IMR-90 (cell line): ENCODE results near the gene PVALEF. TPM values are rescaled to one million over a fixed set of nuclear protein-coding genes. Genes with fewer than 3 reads are reported as not detected.

Source experiments
- ATAC-seq: fragments of 200-7000 bp; cut with Tn5 transposase; 2 replicates; pipeline ENCODE4 v1.9.1; 2020; ENCODE audit warnings: low read depth, mild to moderate bottlenecking, moderate library complexity
- BruUV-seq: library from RNA; stranded (reverse); fragments of 400-500 nt; replicated peaks from 2 replicates; lab custom pipeline; 2021; lab: Mats Ljungman, UMichigan
- CTCF ChIA-PET: fragments of 300-600 bp; formaldehyde crosslinking; extraction: SDS; loops from one replicate; lab custom pipeline; 2021; ENCODE audit warnings: antibody characterized with exemption; lab: Yijun Ruan, JAX
- POLR2A ChIA-PET: fragments of 300-600 bp; sonication (Branson Sonifier 250); formaldehyde crosslinking; loops from one replicate; lab custom pipeline; 2022; ENCODE audit warnings: antibody characterized with exemption; ENCODE audit not compliant: unreplicated experiment; lab: Charles Lee
- DNase-seq: peaks from one replicate; pipeline ENCODE4 v3.0.0; 2013
- H2AFZ ChIP-seq: replicated peaks from 2 replicates; pipeline ENCODE3; 2013; ENCODE audit warnings: low read length, mild to moderate bottlenecking; ENCODE audit not compliant: poor library complexity
- H2AK5ac ChIP-seq: 2 replicates; pipeline ENCODE4 v1.6.1; 2013; ENCODE audit warnings: low read depth, low read length, inconsistent platforms
- H2AK9ac ChIP-seq: replicated peaks from 2 replicates; pipeline ENCODE3; 2013; ENCODE audit warnings: mild to moderate bottlenecking, low read depth, low read length, moderate library complexity; ENCODE audit not compliant: poor library complexity
- H2BK120ac ChIP-seq: 2 replicates; pipeline ENCODE4 v1.6.1; 2013; ENCODE audit warnings: low read depth, low read length, inconsistent platforms
- H2BK15ac ChIP-seq: 3 replicates; pipeline ENCODE4 v1.6.1; 2013; ENCODE audit warnings: low read depth, low read length, inconsistent platforms
- H2BK20ac ChIP-seq: 2 replicates; pipeline ENCODE4 v1.6.1; 2013; ENCODE audit warnings: low read depth, mild to moderate bottlenecking, inconsistent platforms, low read length, moderate library complexity
- H2BK5ac ChIP-seq: 2 replicates; pipeline ENCODE4 v1.6.1; 2013; ENCODE audit warnings: mild to moderate bottlenecking, low read depth, low read length, inconsistent platforms; ENCODE audit not compliant: poor library complexity, severe bottlenecking
- H3K14ac ChIP-seq: replicated peaks from 2 replicates; pipeline ENCODE4 v1.6.1; 2013; ENCODE audit warnings: low read depth, low read length, inconsistent platforms
- H3K18ac ChIP-seq: 2 replicates; pipeline ENCODE4 v1.6.1; 2013; ENCODE audit warnings: low read depth, low read length, control low read depth
- H3K23ac ChIP-seq: 2 replicates; pipeline ENCODE4 v1.6.1; 2013; ENCODE audit warnings: low read depth, low read length, inconsistent platforms
- H3K27ac ChIP-seq: 2 replicates; pipeline ENCODE4 v1.5.1; 2013; ENCODE audit warnings: mild to moderate bottlenecking, control low read depth, low read length; ENCODE audit not compliant: insufficient read depth
- H3K27me3 ChIP-seq: 2 replicates; pipeline ENCODE4 v1.6.1; 2013; ENCODE audit warnings: low read length; ENCODE audit not compliant: control insufficient read depth, insufficient read depth
- H3K36me3 ChIP-seq: 2 replicates; pipeline ENCODE4 v1.6.1; 2013; ENCODE audit warnings: low read length, mixed read lengths; ENCODE audit not compliant: control insufficient read depth, insufficient read depth
- H3K4ac ChIP-seq: 2 replicates; pipeline ENCODE4 v1.6.1; 2013; ENCODE audit warnings: low read depth, low read length, inconsistent platforms
- H3K4me1 ChIP-seq: 2 replicates; pipeline ENCODE4 v1.6.1; 2013; ENCODE audit warnings: low read length, mixed read lengths; ENCODE audit not compliant: control insufficient read depth, insufficient read depth
- H3K4me2 ChIP-seq: 2 replicates; pipeline ENCODE4 v1.6.1; 2013; ENCODE audit warnings: low read depth, mild to moderate bottlenecking, control low read depth, low read length, moderate library complexity
- H3K4me3 ChIP-seq: 2 replicates; pipeline ENCODE4 v1.5.1; 2013; ENCODE audit warnings: low read depth, mild to moderate bottlenecking, control low read depth, low read length, moderate library complexity; ENCODE audit not compliant: insufficient read depth
- H3K56ac ChIP-seq: 2 replicates; pipeline ENCODE4 v1.6.1; 2013; ENCODE audit warnings: low read length, inconsistent platforms; ENCODE audit not compliant: insufficient read depth; ENCODE audit errors: extremely low read depth
- H3K79me1 ChIP-seq, 2 experiments: 2 replicates each; pipeline ENCODE4 v1.6.1; 2013; ENCODE audit warnings: low read length in 2 of 2, inconsistent platforms in 1 of 2, low read depth in 1 of 2
- H3K9ac ChIP-seq: 2 replicates; pipeline ENCODE4 v1.6.1; 2013; ENCODE audit warnings: low read depth, low read length, control low read depth
- H3K9me1 ChIP-seq: 2 replicates; pipeline ENCODE4 v1.6.1; 2013; ENCODE audit warnings: low read length, inconsistent platforms; ENCODE audit not compliant: insufficient read depth
- H3K9me3 ChIP-seq: 2 replicates; pipeline ENCODE4 v1.6.1; 2013; ENCODE audit warnings: low read length; ENCODE audit not compliant: control insufficient read depth, insufficient read depth
- H4K20me1 ChIP-seq: 2 replicates; pipeline ENCODE4 v1.6.1; 2013; ENCODE audit warnings: low read length, inconsistent platforms; ENCODE audit not compliant: insufficient read depth
- H4K5ac ChIP-seq: 2 replicates; pipeline ENCODE4 v1.6.1; 2013; ENCODE audit warnings: mild to moderate bottlenecking, low read depth, low read length, control low read depth
- H4K8ac ChIP-seq, 2 experiments: 2 replicates each; pipeline ENCODE4 v1.6.1; 2013; ENCODE audit warnings: low read depth in 2 of 2, low read length in 2 of 2, control low read depth in 1 of 2, inconsistent platforms in 1 of 2
- H4K91ac ChIP-seq: 2 replicates; pipeline ENCODE4 v1.6.1; 2013; ENCODE audit warnings: low read depth, low read length, inconsistent platforms; ENCODE audit not compliant: insufficient read depth
- BHLHE40 ChIP-seq: fragments of 150-350 bp; IDR thresholded peaks from 2 replicates; pipeline ENCODE4 v1.6.1; 2016; ENCODE audit warnings: mild to moderate bottlenecking, low read depth, low read length
- CEBPB ChIP-seq: IDR thresholded peaks from 2 replicates; pipeline ENCODE4 v1.6.1; 2012; ENCODE audit warnings: low read depth, low read length, improper control_type of control experiment
- CHD1 ChIP-seq: IDR thresholded peaks from 2 replicates; pipeline ENCODE4 v1.6.1; 2012; ENCODE audit warnings: low read depth, low read length, improper control_type of control experiment
- FOS ChIP-seq: fragments of 150-350 bp; IDR thresholded peaks from 2 replicates; pipeline ENCODE4 v1.6.1; 2016; ENCODE audit warnings: low read depth, low read length
- MAFK ChIP-seq: IDR thresholded peaks from 2 replicates; pipeline ENCODE4 v1.6.1; 2012; ENCODE audit warnings: low read depth, low read length, improper control_type of control experiment
- MAZ ChIP-seq: IDR thresholded peaks from 2 replicates; pipeline ENCODE4 v1.6.1; 2012; ENCODE audit warnings: low read depth, mild to moderate bottlenecking, low read length, improper control_type of control experiment, moderate library complexity, borderline replicate concordance
- MXI1 ChIP-seq: IDR thresholded peaks from 2 replicates; pipeline ENCODE4 v1.6.1; 2012; ENCODE audit warnings: low read depth, mild to moderate bottlenecking, low read length, moderate library complexity, borderline replicate concordance
- NFE2L2 ChIP-seq: fragments of 150-350 bp; IDR thresholded peaks from 2 replicates; pipeline ENCODE4 v1.6.1; 2016; ENCODE audit warnings: low read depth, mild to moderate bottlenecking, low read length
- POLR2A ChIP-seq: IDR thresholded peaks from 2 replicates; pipeline ENCODE4 v1.6.1; 2012; ENCODE audit warnings: mild to moderate bottlenecking, low read depth, low read length
- RAD21 ChIP-seq: IDR thresholded peaks from 2 replicates; pipeline ENCODE4 v1.6.1; 2012; ENCODE audit warnings: low read length, improper control_type of control experiment
- RCOR1 ChIP-seq: IDR thresholded peaks from 2 replicates; pipeline ENCODE4 v1.6.1; 2012; ENCODE audit warnings: mild to moderate bottlenecking, low read length, improper control_type of control experiment; ENCODE audit not compliant: insufficient replicate concordance
- RFX5 ChIP-seq: IDR thresholded peaks from 2 replicates; pipeline ENCODE4 v1.8.0; 2012; ENCODE audit warnings: low read depth, mild to moderate bottlenecking, low read length, moderate library complexity
- SMC3 ChIP-seq: fragments of 150-350 bp; IDR thresholded peaks from 2 replicates; pipeline ENCODE4 v1.6.1; 2016; ENCODE audit warnings: low read depth, mild to moderate bottlenecking, antibody characterized with exemption, low read length, moderate library complexity
- USF2 ChIP-seq: fragments of 150-350 bp; IDR thresholded peaks from 2 replicates; pipeline ENCODE4 v1.6.1; 2017; ENCODE audit warnings: mild to moderate bottlenecking, antibody characterized with exemption, low read length, low read depth
- WGBS, 2 experiments: methylation state at CpG; one replicate each; pipeline versions ENCODE4 v1.1.5 to v1.1.7; 2013; ENCODE audit warnings: missing lambda C conversion rate in 2 of 2; ENCODE audit not compliant: insufficient read length in 1 of 2; ENCODE audit errors: extremely low coverage in 2 of 2; 5-methylcytosine and 5-hydroxymethylcytosine counted together
- dilution Hi-C: fragments of 300-500 bp; cut with HindIII; formaldehyde crosslinking; loops from one replicate; pipeline ENCODE4 v1.14.3; 2018; ENCODE audit warnings: low sequenced_read_pairs; ENCODE audit not compliant: unreplicated experiment
- in situ Hi-C: fragments of 300-500 bp; cut with MboI; formaldehyde crosslinking; loops from 3 replicates; pipeline ENCODE4 v1.14.3; 2019; ENCODE audit warnings: low sequenced_read_pairs, inconsistent platforms, mixed read lengths
- intact Hi-C: fragments of 100-400 bp; cut with micrococcal nuclease; formaldehyde crosslinking; loops from 2 replicates; pipeline ENCODE4 v1.10.0; 2022
- polyA plus RNA-seq, 3 experiments: library from polyadenylated mRNA; depleted of rRNA; stranded (reverse); fragments of >200 nt; gene quantifications; 2 replicates each; pipeline ENCODE4 v1.2.3, GENCODE V29; 2012; ENCODE audit warnings: low replicate concordance in 1 of 3
- total RNA-seq: library from RNA; depleted of rRNA; stranded (reverse); fragments of >200 nt; gene quantifications from 2 replicates; pipeline ENCODE4 v1.2.3, GENCODE V29; 2012
- TF ChIP-seq, protein P1 (sequence below): fragments of 150-350 bp; IDR thresholded peaks from 2 replicates; pipeline ENCODE4 v1.6.1; 2016; ENCODE audit warnings: low read depth, mild to moderate bottlenecking, low read length, moderate library complexity, borderline replicate concordance
- TF ChIP-seq, protein P2 (sequence below): conservative IDR thresholded peaks from 2 replicates; pipeline ENCODE4 v1.5.1; 2012; ENCODE audit warnings: mild to moderate bottlenecking, low read depth, low read length, improper control_type of control experiment

Gene PVALEF
- total and polyA plus RNA-seq, 2 of the 4 experiments (the other 2 are of a cell fraction), result not detected

GRCh38 chr17:81179861-81180260 lies 14.6 kb downstream of the PVALEF start:
- H3K9me3 ChIP-seq, result no peaks in the 10 kb centered on the region
- no peak overlapping the region for H3K4me3 ChIP-seq
- no CpG with 5 or more reads among the region's 12 CpGs for WGBS, 2 experiments
- no peak overlapping the region for H2BK20ac ChIP-seq
- H2BK15ac ChIP-seq, result no peak overlapping the region
- H3K9me1 ChIP-seq, result no peaks in the 10 kb centered on the region
- no peak overlapping the region for H3K18ac ChIP-seq
- ATAC-seq, result no peak; the same call in 1 of the 2 replicates
- intact Hi-C loops, result no loop called here
- H4K5ac ChIP-seq, result no peak overlapping the region
- H3K9ac ChIP-seq, result no peak overlapping the region
- TF ChIP-seq BHLHE40, result no peak
- TF ChIP-seq RFX5, result no peak
- TF ChIP-seq, protein P1, sequence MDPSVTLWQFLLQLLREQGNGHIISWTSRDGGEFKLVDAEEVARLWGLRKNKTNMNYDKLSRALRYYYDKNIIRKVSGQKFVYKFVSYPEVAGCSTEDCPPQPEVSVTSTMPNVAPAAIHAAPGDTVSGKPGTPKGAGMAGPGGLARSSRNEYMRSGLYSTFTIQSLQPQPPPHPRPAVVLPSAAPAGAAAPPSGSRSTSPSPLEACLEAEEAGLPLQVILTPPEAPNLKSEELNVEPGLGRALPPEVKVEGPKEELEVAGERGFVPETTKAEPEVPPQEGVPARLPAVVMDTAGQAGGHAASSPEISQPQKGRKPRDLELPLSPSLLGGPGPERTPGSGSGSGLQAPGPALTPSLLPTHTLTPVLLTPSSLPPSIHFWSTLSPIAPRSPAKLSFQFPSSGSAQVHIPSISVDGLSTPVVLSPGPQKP, result no peak
- TF ChIP-seq MXI1, result no peak
- TF ChIP-seq MAFK, result no peak
- no peak for TF ChIP-seq RCOR1
- TF ChIP-seq, protein P2, sequence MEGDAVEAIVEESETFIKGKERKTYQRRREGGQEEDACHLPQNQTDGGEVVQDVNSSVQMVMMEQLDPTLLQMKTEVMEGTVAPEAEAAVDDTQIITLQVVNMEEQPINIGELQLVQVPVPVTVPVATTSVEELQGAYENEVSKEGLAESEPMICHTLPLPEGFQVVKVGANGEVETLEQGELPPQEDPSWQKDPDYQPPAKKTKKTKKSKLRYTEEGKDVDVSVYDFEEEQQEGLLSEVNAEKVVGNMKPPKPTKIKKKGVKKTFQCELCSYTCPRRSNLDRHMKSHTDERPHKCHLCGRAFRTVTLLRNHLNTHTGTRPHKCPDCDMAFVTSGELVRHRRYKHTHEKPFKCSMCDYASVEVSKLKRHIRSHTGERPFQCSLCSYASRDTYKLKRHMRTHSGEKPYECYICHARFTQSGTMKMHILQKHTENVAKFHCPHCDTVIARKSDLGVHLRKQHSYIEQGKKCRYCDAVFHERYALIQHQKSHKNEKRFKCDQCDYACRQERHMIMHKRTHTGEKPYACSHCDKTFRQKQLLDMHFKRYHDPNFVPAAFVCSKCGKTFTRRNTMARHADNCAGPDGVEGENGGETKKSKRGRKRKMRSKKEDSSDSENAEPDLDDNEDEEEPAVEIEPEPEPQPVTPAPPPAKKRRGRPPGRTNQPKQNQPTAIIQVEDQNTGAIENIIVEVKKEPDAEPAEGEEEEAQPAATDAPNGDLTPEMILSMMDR, result no peak
- TF ChIP-seq POLR2A, result no peak
- no peak for TF ChIP-seq CEBPB
- no peak for TF ChIP-seq USF2
- TF ChIP-seq SMC3, result no peak
- TF ChIP-seq FOS, result no peak
- no peak for TF ChIP-seq CHD1
- TF ChIP-seq RAD21, result no peak
- no peak for TF ChIP-seq NFE2L2
- no peak for TF ChIP-seq MAZ
- H4K91ac ChIP-seq, result no peak overlapping the region
- DNase-seq, result no peak
- H4K8ac ChIP-seq, result no peak overlapping the region
- ChIA-PET CTCF (no interaction called here), POLR2A (no interaction called here)
- H3K4me1 ChIP-seq, result no peaks in the 10 kb centered on the region
- H3K23ac ChIP-seq, result no peak overlapping the region
- no peak overlapping the region for H3K56ac ChIP-seq
- H2AFZ ChIP-seq, result no peak overlapping the region
- no peak overlapping the region for H2BK5ac ChIP-seq
- H3K27me3 ChIP-seq, result peaks cover 6% of the 10 kb centered on the region; the same call in 1 of the 2 replicates
- dilution Hi-C loops, result no loop called here
- H3K27ac ChIP-seq, result no peak overlapping the region
- H3K4ac ChIP-seq, result no peak overlapping the region
- no TSS peak for BruUV-seq
- H2BK120ac ChIP-seq, result no peak overlapping the region
- no peaks in the 10 kb centered on the region for H3K79me1 ChIP-seq
- no peak overlapping the region for H3K4me2 ChIP-seq
- no peak overlapping the region for H3K14ac ChIP-seq
- no peaks in the 10 kb centered on the region for H4K20me1 ChIP-seq
- H3K36me3 ChIP-seq, result no peaks in the 10 kb centered on the region
- in situ Hi-C loops, result no loop called here
- no peak overlapping the region for H2AK9ac ChIP-seq
- no peak overlapping the region for H2AK5ac ChIP-seq
